IPS-18c (cell line): ENCODE measurements around the gene RASSF8.

Experiments used
- H3K4me3 ChIP-seq: 2 replicates; pipeline ENCODE4 v1.7.0; 2013; ENCODE audit warnings: low read depth, mild to moderate bottlenecking, low read length, moderate library complexity; ENCODE audit not compliant: insufficient read depth
- H3K9me3 ChIP-seq: one replicate; pipeline ENCODE4 v1.6.1; 2013; ENCODE audit warnings: mild to moderate bottlenecking, low read length, moderate library complexity; ENCODE audit not compliant: control insufficient read depth, insufficient read depth

RASSF8 gene

DNA sequence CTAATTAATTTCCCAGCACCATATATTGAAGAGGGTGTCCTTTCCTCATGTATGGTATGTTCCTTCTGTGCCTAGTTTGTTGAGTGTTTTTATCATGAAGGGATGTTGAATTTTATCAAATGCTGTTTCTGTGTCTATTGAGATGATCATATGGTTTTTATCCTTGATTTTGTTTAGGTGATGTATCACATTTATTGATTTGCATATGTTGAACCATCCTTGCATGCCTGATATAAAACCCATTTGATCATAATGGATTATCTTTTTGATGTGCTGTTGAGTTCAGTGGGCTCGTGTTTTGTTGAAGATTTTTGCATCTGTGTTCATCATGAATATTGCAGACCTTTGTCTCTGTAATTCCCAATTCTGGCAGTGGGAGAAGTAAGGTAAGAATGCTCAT, 44.6 kb downstream of the RASSF8 start:
- Histone ChIP-seq H3K4me3 (no peak overlapping the region), H3K9me3 (no peaks in the 10 kb centered on the region)

DNA sequence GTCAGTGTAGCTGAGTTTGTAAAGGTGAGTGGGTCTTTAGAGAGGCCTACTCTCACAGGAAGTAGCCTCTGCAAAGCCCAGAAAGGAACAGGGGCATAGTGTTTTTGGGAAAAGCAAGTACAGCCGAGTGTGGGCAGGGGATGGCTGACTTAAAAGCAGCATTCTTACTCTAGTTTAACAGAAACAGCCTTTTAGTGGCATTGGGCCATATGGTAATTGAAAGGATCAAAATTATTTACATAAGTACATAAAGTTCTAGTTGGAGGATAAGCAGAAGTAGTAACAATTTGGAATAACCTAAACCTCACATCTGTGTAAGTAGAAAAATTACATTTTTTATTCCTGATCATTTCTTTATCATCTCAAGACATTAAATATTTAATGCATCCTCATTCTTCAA, 49.1 kb downstream of the RASSF8 start:
- H3K4me3 ChIP-seq, result no peak overlapping the region
- no peaks in the 10 kb centered on the region for H3K9me3 ChIP-seq

GRCh38 chr12:26009593-26009992, 51.1 kb downstream of the RASSF8 start:
- H3K9me3 ChIP-seq, result no peaks in the 10 kb centered on the region
- no peak overlapping the region for H3K4me3 ChIP-seq

- Histone ChIP-seq H3K9me3 (no peaks in the 10 kb centered on the region), H3K4me3 (no peak overlapping the region)
Measured at GRCh38 chr12:26010293-26010821, 51.9 kb downstream of the RASSF8 start.

- H3K4me3 ChIP-seq, result no peak overlapping the region
- H3K9me3 ChIP-seq, result no peaks in the 10 kb centered on the region
Measured at GRCh38 chr12:26011099-26011498, 52.6 kb downstream of the RASSF8 start.

GRCh38 chr12:26014085-26014484, 55.6 kb downstream of the RASSF8 start:
- H3K9me3 ChIP-seq, result no peaks in the 10 kb centered on the region
- H3K4me3 ChIP-seq, result no peak overlapping the region

DNA sequence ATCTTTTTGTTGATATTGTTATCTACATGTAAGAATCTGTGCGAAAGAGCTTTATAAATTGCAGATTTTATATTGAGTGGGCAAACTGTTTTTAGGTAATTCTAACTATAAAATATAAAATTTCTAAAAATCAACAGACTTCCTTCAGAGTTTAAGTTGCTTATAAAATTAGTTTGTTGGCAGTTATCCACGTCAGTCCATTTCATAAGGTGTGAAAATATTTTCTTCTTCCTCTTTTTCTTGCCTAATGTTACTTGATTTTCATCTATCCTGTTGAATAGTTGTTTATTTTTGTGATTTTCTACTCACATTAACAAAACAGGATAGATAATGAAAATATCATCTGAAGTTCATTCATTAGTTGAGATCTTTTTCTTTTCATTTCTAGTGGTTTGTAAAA, 58.0 kb downstream of the RASSF8 start:
- Histone ChIP-seq H3K9me3 (no peaks in the 10 kb centered on the region), H3K4me3 (no peak overlapping the region)

DNA sequence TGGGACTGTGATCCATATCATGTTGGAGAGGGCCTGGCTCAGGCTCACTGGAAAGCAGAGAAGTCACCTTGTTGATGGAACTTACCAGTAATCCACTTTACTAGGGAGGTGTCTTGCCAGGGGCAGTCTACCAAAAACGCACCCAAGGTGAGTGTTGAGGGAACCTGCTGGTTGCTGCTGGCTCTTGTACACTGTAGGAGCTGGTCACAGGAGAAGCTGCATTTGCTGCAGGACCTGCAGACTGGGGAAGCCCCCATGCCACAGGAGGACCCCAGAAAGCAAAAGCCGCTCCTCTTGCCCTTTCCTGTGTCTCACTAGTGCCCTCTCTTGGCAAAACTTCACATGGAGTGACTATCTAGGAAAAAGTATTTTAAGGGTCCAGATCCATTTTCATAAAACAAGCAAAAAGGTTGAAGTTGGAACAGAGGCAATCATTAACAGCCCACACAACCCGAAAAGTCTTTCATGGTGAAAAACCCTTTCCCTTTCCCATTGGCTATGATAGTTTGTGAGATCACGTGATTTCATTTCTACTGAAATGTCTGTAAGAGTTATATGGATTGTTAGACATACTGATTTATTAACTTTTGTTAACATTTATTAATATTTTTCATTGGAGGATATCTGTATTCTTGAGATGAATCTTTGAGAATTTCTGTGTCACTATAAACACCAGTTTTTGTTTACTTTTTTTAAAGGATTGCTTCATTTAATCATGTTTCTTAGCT, 59.2 kb downstream of the RASSF8 start:
- Histone ChIP-seq H3K4me3 (no peak overlapping the region), H3K9me3 (no peaks in the 10 kb centered on the region)

- Histone ChIP-seq H3K4me3 (no peak overlapping the region), H3K9me3 (no peaks in the 10 kb centered on the region)
Measured at GRCh38 chr12:26018926-26019325, 60.4 kb downstream of the RASSF8 start.

GRCh38 chr12:26021534-26021933, 63.1 kb downstream of the RASSF8 start:
- Histone ChIP-seq H3K9me3 (no peaks in the 10 kb centered on the region), H3K4me3 (no peak overlapping the region)

DNA sequence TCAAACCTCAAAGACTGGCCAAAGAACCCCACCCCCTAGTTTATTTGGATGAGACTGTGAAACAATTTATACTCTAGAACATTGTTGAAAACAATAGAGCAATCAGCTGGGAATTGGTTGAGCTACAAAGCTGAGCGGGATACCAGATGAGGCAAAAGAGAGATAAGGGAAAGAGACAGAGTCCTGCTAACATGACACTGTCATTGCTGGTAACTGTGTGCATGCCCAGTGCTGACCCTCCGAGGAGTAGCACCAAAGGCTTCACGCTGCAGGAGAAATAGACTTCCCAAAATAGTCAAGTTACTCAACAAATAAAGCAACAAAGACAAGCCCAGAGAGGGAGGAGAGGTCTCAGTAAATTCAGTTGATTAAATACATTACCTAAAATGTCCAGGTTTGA, 63.6 kb downstream of the RASSF8 start:
- no peak overlapping the region for H3K4me3 ChIP-seq
- no peaks in the 10 kb centered on the region for H3K9me3 ChIP-seq

- no peaks in the 10 kb centered on the region for H3K9me3 ChIP-seq
- H3K4me3 ChIP-seq, result no peak overlapping the region
Measured at GRCh38 chr12:26026713-26027112, 68.2 kb downstream of the RASSF8 start.

GRCh38 chr12:26027401-26027800, 68.9 kb downstream of the RASSF8 start:
- Histone ChIP-seq H3K4me3 (no peak overlapping the region), H3K9me3 (no peaks in the 10 kb centered on the region)

- Histone ChIP-seq H3K9me3 (no peaks in the 10 kb centered on the region), H3K4me3 (no peak overlapping the region)
Measured at GRCh38 chr12:26028953-26029735, 70.7 kb downstream of the RASSF8 start.

DNA sequence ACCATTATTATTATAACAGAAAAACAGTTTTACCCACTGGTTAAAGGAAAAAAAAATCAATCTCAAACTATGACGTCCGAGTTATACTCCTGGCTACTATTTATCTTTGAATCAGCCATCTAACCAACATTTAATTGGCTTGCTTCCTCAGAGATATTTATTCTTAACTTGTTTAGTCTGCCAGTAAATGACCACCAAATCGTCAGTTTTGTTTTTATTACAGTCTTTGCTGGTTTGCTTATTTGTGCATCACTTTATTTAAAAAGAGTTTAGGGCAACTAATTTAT, 71.2 kb downstream of the RASSF8 start:
- H3K9me3 ChIP-seq, result no peaks in the 10 kb centered on the region
- no peak overlapping the region for H3K4me3 ChIP-seq

GRCh38 chr12:26030371-26030770, 71.9 kb downstream of the RASSF8 start:
- H3K9me3 ChIP-seq, result no peaks in the 10 kb centered on the region
- H3K4me3 ChIP-seq, result no peak overlapping the region

- H3K9me3 ChIP-seq, result no peaks in the 10 kb centered on the region
- H3K4me3 ChIP-seq, result no peak overlapping the region
Measured at GRCh38 chr12:26031318-26031717, 72.8 kb downstream of the RASSF8 start.

DNA sequence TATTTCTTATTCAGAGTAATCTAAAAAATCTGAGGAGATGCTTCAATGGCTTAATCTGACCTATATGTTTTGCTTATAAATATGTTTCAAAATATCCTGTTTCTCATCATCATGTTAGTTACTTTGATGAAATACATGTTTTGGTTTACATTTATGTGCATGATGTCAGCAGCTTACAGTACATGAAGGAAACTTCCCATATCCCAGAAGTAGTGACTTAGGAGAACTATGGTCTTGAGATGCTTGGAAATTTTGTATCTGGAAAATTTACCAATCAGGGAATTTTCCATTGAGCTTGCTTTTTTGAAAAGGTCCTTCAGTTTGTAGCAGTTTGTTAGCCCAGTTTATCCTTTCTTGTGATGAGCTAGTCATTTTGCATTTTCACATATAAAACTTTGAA, 73.3 kb downstream of the RASSF8 start:
- Histone ChIP-seq H3K9me3 (no peaks in the 10 kb centered on the region), H3K4me3 (no peak overlapping the region)
